ENCODE data around the gene STXBP6. TPM values are rescaled to one million over a fixed set of nuclear protein-coding genes. Genes with fewer than 3 reads are reported as not detected.

Gene STXBP6
- total RNA-seq, 1 experiment from 2014 or later: 0.27 TPM

DNA sequence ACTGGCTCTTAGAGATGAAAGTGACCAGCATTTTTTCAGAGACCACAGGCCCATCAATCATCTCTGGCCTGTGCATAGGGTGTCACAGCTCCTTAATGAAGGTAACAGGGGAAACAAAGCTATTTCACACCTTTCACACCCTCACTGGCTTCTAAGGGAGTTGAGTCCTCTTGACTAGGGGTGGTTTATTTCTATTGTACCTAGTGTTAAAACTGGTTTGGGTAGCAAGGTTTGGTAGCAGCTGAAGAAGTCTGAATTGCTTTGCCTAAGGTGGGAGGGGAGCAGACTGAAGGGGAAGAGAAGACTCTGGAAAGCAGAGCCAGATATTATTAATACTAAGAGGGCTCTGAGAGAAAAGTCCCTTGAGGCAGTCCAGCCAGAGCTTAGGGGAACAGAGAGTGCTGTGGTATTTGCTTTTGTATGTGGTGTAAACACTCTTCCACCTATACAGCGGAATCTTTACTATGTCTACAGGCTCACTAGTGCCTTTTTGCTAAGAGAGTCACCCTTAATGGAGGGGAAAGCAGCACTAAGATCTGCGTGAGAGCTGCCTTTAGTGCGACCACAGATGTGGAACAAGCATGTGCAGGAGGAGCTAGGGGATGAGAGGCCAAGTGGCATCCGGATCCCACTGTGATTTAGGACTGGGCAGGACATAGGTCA is 95.8 kb downstream of the STXBP6 start:
- TF ChIP-seq EZH2 (IDR thresholded peaks at IDR 0.05) (no peak), CBX3 (IDR thresholded peaks at IDR 0.05; ENCODE audit: low read depth) (no peak), SRF (IDR thresholded peaks at IDR 0.05; ENCODE audit: low read depth) (no peak)
- TF ChIP-seq, protein P1, sequence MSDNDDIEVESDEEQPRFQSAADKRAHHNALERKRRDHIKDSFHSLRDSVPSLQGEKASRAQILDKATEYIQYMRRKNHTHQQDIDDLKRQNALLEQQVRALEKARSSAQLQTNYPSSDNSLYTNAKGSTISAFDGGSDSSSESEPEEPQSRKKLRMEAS (IDR thresholded peaks at IDR 0.05): no peak
- H3K27ac ChIP-seq (ENCODE audit: low read depth, low read length): no peak overlapping the region
- H3K9me3 ChIP-seq (ENCODE audit: control insufficient read depth in 1 of 2, insufficient read depth in 1 of 2, low read depth in 1 of 2, low read length in 2 of 2): peaks cover 0 to 12% of the 10 kb centered on the region in 2 experiments; a peak in 1 of 4 replicates
- no peak overlapping the region for H3K4me3 ChIP-seq (replicated peaks in 1 of 2; ENCODE audit: low read depth in 1 of 2, low read length in 2 of 2)
- no TSS peak for BruUV-seq (replicated peaks)
- no peak overlapping the region for H3K9ac ChIP-seq (ENCODE audit: low read length)
- H3K36me3 ChIP-seq (ENCODE audit: control insufficient read depth in 1 of 2, insufficient read depth in 2 of 2, low read length in 2 of 2): no peaks in the 10 kb centered on the region
- H2AFZ ChIP-seq (ENCODE audit: low read depth, low read length, poor library complexity, severe bottlenecking): no peak overlapping the region
- CTCF ChIA-PET: no interaction called here
- H3K9me2 ChIP-seq (ENCODE audit: insufficient read depth): no peaks in the 10 kb centered on the region
- ATAC-seq: no peak
- H3K4me1 ChIP-seq (ENCODE audit: control insufficient read depth in 1 of 2, insufficient read depth in 2 of 2, low read length in 2 of 2): no peaks in the 10 kb centered on the region
- H3K4me2 ChIP-seq (ENCODE audit: low read length): no peak overlapping the region
- intact Hi-C loops (cut with micrococcal nuclease): no loop called here
- no peaks in the 10 kb centered on the region for H3K79me2 ChIP-seq (ENCODE audit: insufficient read depth, low read length)
- POLR2A ChIA-PET: no interaction called here
- H3K27me3 ChIP-seq (ENCODE audit: insufficient read depth, low read length): no peaks in the 10 kb centered on the region
- RAD21 ChIA-PET (ENCODE audit: low non-redundant PET in 1 of 2, low total read pairs in 2 of 2, uncharacterized antibody in 2 of 2, unreplicated experiment in 2 of 2): no interaction called here
- H4K20me1 ChIP-seq (ENCODE audit: insufficient read depth): no peaks in the 10 kb centered on the region
- no peak for DNase-seq (ENCODE audit: low read depth, low spot score)

DNA sequence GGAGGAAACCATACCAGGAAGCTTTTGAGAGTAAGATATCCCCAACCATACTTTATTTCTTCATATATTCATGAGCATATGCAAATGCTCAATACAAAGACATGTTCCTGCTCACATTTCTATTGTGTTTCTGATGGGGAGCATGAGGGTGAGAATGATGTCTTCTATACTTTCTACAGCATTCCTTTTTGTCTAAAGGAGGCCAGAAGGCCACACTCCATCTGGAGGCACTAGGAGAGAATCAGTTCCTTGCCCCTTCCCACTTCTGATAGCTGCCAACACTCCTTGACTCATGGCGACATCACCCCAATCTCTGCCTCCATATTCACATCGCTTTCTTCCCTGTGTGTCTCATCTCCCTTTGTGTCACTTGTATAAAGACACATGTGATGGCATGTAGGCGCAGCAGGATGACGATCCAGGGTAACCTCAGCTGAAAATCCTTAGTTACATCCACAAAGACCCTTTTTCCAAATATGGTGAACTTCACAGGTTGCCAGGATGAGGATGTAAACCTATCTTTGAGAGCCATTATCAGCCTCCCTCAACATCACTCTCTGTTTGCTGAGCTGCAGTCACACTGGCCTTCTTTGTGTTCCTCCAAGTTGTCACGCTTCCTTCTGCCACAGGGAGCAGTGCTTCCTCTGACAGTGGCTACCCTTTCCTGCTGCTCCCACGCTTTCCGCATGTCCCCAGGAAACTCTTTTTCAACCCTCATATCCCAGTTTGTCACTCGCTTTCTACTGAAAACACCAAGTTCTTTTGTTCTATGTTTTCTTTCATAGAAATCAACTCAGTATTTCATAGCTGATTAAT is 96.9 kb downstream of the STXBP6 start:
- H3K9ac ChIP-seq (ENCODE audit: low read length): no peak overlapping the region
- no peak overlapping the region for H3K4me3 ChIP-seq (replicated peaks in 1 of 2; ENCODE audit: low read depth in 1 of 2, low read length in 2 of 2)
- no peaks in the 10 kb centered on the region for H3K79me2 ChIP-seq (ENCODE audit: insufficient read depth, low read length)
- no peaks in the 10 kb centered on the region for H3K9me2 ChIP-seq (ENCODE audit: insufficient read depth)
- H4K20me1 ChIP-seq (ENCODE audit: insufficient read depth): no peaks in the 10 kb centered on the region
- no peak for TF ChIP-seq ZFX (IDR thresholded peaks at IDR 0.05)
- TF ChIP-seq ZNF274 (IDR thresholded peaks at IDR 0.05; ENCODE audit: low read depth, low read length): no peak
- TF ChIP-seq SIN3A (IDR thresholded peaks at IDR 0.05; ENCODE audit: low read depth): no peak
- TF ChIP-seq, protein P2, sequence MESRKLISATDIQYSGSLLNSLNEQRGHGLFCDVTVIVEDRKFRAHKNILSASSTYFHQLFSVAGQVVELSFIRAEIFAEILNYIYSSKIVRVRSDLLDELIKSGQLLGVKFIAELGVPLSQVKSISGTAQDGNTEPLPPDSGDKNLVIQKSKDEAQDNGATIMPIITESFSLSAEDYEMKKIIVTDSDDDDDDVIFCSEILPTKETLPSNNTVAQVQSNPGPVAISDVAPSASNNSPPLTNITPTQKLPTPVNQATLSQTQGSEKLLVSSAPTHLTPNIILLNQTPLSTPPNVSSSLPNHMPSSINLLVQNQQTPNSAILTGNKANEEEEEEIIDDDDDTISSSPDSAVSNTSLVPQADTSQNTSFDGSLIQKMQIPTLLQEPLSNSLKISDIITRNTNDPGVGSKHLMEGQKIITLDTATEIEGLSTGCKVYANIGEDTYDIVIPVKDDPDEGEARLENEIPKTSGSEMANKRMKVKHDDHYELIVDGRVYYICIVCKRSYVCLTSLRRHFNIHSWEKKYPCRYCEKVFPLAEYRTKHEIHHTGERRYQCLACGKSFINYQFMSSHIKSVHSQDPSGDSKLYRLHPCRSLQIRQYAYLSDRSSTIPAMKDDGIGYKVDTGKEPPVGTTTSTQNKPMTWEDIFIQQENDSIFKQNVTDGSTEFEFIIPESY (IDR thresholded peaks at IDR 0.05; ENCODE audit: extremely low read depth, insufficient replicate concordance, low read length): no peak
- TF ChIP-seq, protein P3, sequence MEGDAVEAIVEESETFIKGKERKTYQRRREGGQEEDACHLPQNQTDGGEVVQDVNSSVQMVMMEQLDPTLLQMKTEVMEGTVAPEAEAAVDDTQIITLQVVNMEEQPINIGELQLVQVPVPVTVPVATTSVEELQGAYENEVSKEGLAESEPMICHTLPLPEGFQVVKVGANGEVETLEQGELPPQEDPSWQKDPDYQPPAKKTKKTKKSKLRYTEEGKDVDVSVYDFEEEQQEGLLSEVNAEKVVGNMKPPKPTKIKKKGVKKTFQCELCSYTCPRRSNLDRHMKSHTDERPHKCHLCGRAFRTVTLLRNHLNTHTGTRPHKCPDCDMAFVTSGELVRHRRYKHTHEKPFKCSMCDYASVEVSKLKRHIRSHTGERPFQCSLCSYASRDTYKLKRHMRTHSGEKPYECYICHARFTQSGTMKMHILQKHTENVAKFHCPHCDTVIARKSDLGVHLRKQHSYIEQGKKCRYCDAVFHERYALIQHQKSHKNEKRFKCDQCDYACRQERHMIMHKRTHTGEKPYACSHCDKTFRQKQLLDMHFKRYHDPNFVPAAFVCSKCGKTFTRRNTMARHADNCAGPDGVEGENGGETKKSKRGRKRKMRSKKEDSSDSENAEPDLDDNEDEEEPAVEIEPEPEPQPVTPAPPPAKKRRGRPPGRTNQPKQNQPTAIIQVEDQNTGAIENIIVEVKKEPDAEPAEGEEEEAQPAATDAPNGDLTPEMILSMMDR (IDR thresholded peaks at IDR 0.05 in 2 of 3, conservative IDR thresholded peaks at IDR 0.05 in 1 of 3; ENCODE audit: borderline replicate concordance in 1 of 3, insufficient read depth in 1 of 3, low read depth in 2 of 3, low read length in 2 of 3): no peak
- TF ChIP-seq SRF (IDR thresholded peaks at IDR 0.05; ENCODE audit: low read depth): no peak
- TF ChIP-seq, protein P4, sequence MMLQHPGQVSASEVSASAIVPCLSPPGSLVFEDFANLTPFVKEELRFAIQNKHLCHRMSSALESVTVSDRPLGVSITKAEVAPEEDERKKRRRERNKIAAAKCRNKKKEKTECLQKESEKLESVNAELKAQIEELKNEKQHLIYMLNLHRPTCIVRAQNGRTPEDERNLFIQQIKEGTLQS (IDR thresholded peaks at IDR 0.05): no peak
- no peak for TF ChIP-seq EZH2phosphoT487 (IDR thresholded peaks at IDR 0.05; ENCODE audit: borderline replicate concordance)
- TF ChIP-seq ELF1 (IDR thresholded peaks at IDR 0.05; ENCODE audit: borderline replicate concordance, low read depth): no peak
- no peak for TF ChIP-seq RAD21 (IDR thresholded peaks at IDR 0.05; ENCODE audit: low read depth)
- TF ChIP-seq, protein P1 (IDR thresholded peaks at IDR 0.05): no peak
- no peak for TF ChIP-seq POLR2A (IDR thresholded peaks at IDR 0.05; ENCODE audit: borderline replicate concordance, extremely low read depth, insufficient read depth, insufficient read length)
- no peak for TF ChIP-seq JUND (IDR thresholded peaks at IDR 0.05)
- H3K27ac ChIP-seq (ENCODE audit: low read depth, low read length): no peak overlapping the region
- no peak overlapping the region for H2AFZ ChIP-seq (ENCODE audit: low read depth, low read length, poor library complexity, severe bottlenecking)
- no TSS peak for BruUV-seq (replicated peaks)
- no peaks in the 10 kb centered on the region for H3K4me1 ChIP-seq (ENCODE audit: control insufficient read depth in 1 of 2, insufficient read depth in 2 of 2, low read length in 2 of 2)
- no peak overlapping the region for H3K4me2 ChIP-seq (ENCODE audit: low read length)
- peaks cover 0 to 17% of the 10 kb centered on the region in 2 experiments; a peak in 1 of 4 replicates for H3K9me3 ChIP-seq (ENCODE audit: control insufficient read depth in 1 of 2, insufficient read depth in 1 of 2, low read depth in 1 of 2, low read length in 2 of 2)
- ATAC-seq (no peak), DNase-seq (ENCODE audit: low read depth, low spot score) (no peak)
- no peaks in the 10 kb centered on the region for H3K27me3 ChIP-seq (ENCODE audit: insufficient read depth, low read length)
- RAD21 ChIA-PET (ENCODE audit: low non-redundant PET in 1 of 2, low total read pairs in 2 of 2, uncharacterized antibody in 2 of 2, unreplicated experiment in 2 of 2): no interaction called here
- CTCF ChIA-PET: no interaction called here
- H3K36me3 ChIP-seq (ENCODE audit: control insufficient read depth in 1 of 2, insufficient read depth in 2 of 2, low read length in 2 of 2): no peaks in the 10 kb centered on the region
- intact Hi-C loops (cut with micrococcal nuclease): no loop called here
- POLR2A ChIA-PET: no interaction called here

Measured in HCT116 (cell line).